ENCODE data around the gene APBA2.
"Not testable (repeated sequence)": the region's sequence is repeated elsewhere in the genome, so short reads cannot be mapped to it uniquely, and the experiment has no call there.

GRCh38 chr15:28844147-28844546 is 41.6 kb upstream of the APBA2 start:
- not testable (repeated sequence) for TF ChIP-seq CTCF (IDR thresholded peaks at IDR 0.05; ENCODE audit: borderline replicate concordance, extremely low read depth, low read length, poor library complexity, severe bottlenecking); EZH2 (IDR thresholded peaks at IDR 0.05; ENCODE audit: borderline replicate concordance, low read depth, low read length, severe bottlenecking)

Data from DND-41 (cell line).